ENCODE measurements around the gene SMU1. TPM values are rescaled to one million over a fixed set of nuclear protein-coding genes. Genes with fewer than 3 reads are reported as not detected.

The SMU1 gene
- total RNA-seq, 1 experiment from 2014 or later = 30.3 TPM

DNA sequence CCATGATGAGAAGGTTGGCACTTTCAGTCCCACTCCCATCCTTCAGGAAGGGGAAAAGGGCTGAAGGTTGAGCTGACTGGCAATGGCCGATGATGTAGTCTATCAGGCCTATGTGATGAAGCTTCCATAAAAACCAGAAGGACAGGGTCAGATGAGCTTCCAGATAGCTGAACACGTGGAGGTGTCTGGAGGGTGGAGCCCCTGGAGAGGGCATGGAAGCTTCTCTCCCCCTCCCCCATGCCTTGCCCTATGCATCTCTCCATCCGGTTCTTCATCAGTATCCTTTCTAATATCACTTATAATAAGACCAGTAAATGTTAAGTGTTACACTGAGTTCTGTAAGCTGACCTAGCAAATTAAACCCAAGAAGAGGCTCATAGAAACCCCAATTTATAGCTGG, 32.6 kb upstream of the SMU1 start:
- intact Hi-C loops (cut with micrococcal nuclease; ENCODE audit: unreplicated experiment) = no loop called here
- H3K27me3 ChIP-seq (ENCODE audit: control insufficient read depth, insufficient read depth, low read length) = no peaks in the 10 kb centered on the region
- H3K36me3 ChIP-seq (ENCODE audit: control insufficient read depth, insufficient read depth, low read length) = no peaks in the 10 kb centered on the region
- BruUV-seq (replicated peaks) = no TSS peak
- no peak overlapping the region for H3K4me3 ChIP-seq (ENCODE audit: low read depth in 2 of 2, low read length in 2 of 2)
- TF ChIP-seq TCF7L2 (IDR thresholded peaks at IDR 0.05; ENCODE audit: low read depth, low read length) = no peak
- no peak for TF ChIP-seq POLR2AphosphoS5 (IDR thresholded peaks at IDR 0.05; ENCODE audit: low read depth, low read length)
- TF ChIP-seq SIN3A (IDR thresholded peaks at IDR 0.05; ENCODE audit: borderline replicate concordance, insufficient read depth, low read depth, low read length) = no peak
- TF ChIP-seq, protein P1, sequence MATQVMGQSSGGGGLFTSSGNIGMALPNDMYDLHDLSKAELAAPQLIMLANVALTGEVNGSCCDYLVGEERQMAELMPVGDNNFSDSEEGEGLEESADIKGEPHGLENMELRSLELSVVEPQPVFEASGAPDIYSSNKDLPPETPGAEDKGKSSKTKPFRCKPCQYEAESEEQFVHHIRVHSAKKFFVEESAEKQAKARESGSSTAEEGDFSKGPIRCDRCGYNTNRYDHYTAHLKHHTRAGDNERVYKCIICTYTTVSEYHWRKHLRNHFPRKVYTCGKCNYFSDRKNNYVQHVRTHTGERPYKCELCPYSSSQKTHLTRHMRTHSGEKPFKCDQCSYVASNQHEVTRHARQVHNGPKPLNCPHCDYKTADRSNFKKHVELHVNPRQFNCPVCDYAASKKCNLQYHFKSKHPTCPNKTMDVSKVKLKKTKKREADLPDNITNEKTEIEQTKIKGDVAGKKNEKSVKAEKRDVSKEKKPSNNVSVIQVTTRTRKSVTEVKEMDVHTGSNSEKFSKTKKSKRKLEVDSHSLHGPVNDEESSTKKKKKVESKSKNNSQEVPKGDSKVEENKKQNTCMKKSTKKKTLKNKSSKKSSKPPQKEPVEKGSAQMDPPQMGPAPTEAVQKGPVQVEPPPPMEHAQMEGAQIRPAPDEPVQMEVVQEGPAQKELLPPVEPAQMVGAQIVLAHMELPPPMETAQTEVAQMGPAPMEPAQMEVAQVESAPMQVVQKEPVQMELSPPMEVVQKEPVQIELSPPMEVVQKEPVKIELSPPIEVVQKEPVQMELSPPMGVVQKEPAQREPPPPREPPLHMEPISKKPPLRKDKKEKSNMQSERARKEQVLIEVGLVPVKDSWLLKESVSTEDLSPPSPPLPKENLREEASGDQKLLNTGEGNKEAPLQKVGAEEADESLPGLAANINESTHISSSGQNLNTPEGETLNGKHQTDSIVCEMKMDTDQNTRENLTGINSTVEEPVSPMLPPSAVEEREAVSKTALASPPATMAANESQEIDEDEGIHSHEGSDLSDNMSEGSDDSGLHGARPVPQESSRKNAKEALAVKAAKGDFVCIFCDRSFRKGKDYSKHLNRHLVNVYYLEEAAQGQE (IDR thresholded peaks at IDR 0.05; ENCODE audit: insufficient read depth in 1 of 2, low read depth in 2 of 2, low read length in 1 of 2) = no peak
- H3K27ac ChIP-seq (ENCODE audit: low read length) = no peak overlapping the region
- CTCF ChIA-PET = interaction anchor here (0.6 kb wide), 1 partner anchor 23 kb away, joined by 5 read pairs; no protein-coding TSS in a partner anchor
- ATAC-seq = no peak
- DNase-seq (ENCODE audit: low read depth, low spot score) = no peak
- POLR2A ChIA-PET = no interaction called here
- no peaks in the 10 kb centered on the region for H3K9me3 ChIP-seq (ENCODE audit: control insufficient read depth, insufficient read depth, low read depth, low read length)
- in situ Hi-C loops (cut with HindIII; ENCODE audit: low pct_unique_long_range_greater_than_20kb, low sequenced_read_pairs) = no loop called here
- no peaks in the 10 kb centered on the region for H3K4me1 ChIP-seq (ENCODE audit: control insufficient read depth, insufficient read depth, low read length)

DNA sequence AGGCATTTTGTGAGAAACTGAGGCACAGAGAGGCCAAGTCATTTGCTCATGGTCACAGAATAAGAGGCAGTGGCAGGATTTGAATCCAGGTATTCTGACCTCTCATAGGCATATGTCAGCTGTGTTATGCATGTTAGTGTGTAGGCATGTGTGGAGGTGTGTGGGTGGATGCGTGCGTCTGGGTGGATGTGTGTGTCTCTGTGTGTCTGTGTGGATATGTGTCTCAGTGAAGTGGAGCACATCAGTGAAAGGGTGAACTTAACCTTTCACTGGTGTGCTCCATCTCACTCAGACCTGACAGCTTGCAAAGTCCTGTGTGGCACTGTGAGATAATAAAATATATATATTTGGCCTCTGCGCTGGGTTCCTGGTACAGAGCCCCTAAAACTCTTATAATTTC, 32.0 kb upstream of the SMU1 start:
- no peak for DNase-seq (ENCODE audit: low read depth, low spot score)
- intact Hi-C loops (cut with micrococcal nuclease; ENCODE audit: unreplicated experiment) = no loop called here
- ATAC-seq = no peak
- TF ChIP-seq, protein P1 (IDR thresholded peaks at IDR 0.05; ENCODE audit: insufficient read depth in 1 of 2, low read depth in 2 of 2, low read length in 1 of 2) = no peak
- TF ChIP-seq, protein P2, sequence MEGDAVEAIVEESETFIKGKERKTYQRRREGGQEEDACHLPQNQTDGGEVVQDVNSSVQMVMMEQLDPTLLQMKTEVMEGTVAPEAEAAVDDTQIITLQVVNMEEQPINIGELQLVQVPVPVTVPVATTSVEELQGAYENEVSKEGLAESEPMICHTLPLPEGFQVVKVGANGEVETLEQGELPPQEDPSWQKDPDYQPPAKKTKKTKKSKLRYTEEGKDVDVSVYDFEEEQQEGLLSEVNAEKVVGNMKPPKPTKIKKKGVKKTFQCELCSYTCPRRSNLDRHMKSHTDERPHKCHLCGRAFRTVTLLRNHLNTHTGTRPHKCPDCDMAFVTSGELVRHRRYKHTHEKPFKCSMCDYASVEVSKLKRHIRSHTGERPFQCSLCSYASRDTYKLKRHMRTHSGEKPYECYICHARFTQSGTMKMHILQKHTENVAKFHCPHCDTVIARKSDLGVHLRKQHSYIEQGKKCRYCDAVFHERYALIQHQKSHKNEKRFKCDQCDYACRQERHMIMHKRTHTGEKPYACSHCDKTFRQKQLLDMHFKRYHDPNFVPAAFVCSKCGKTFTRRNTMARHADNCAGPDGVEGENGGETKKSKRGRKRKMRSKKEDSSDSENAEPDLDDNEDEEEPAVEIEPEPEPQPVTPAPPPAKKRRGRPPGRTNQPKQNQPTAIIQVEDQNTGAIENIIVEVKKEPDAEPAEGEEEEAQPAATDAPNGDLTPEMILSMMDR (IDR thresholded peaks at IDR 0.05) = no peak
- TF ChIP-seq POLR2AphosphoS5 (IDR thresholded peaks at IDR 0.05; ENCODE audit: low read depth, low read length) = no peak
- no peak for TF ChIP-seq TCF7L2 (IDR thresholded peaks at IDR 0.05; ENCODE audit: low read depth, low read length)
- no peak for TF ChIP-seq SIN3A (IDR thresholded peaks at IDR 0.05; ENCODE audit: borderline replicate concordance, insufficient read depth, low read depth, low read length)
- ChIA-PET CTCF (interaction anchor here (0.6 kb wide), 1 partner anchor 22 kb away, joined by 5 read pairs; no protein-coding TSS in a partner anchor), POLR2A (no interaction called here)
- H3K4me1 ChIP-seq (ENCODE audit: control insufficient read depth, insufficient read depth, low read length) = no peaks in the 10 kb centered on the region
- no peaks in the 10 kb centered on the region for H3K36me3 ChIP-seq (ENCODE audit: control insufficient read depth, insufficient read depth, low read length)
- in situ Hi-C loops (cut with HindIII; ENCODE audit: low pct_unique_long_range_greater_than_20kb, low sequenced_read_pairs) = no loop called here
- no peak overlapping the region for H3K27ac ChIP-seq (ENCODE audit: low read length)
- no peak overlapping the region for H3K4me3 ChIP-seq (ENCODE audit: low read depth in 2 of 2, low read length in 2 of 2)
- H3K9me3 ChIP-seq (ENCODE audit: control insufficient read depth, insufficient read depth, low read depth, low read length) = no peaks in the 10 kb centered on the region
- H3K27me3 ChIP-seq (ENCODE audit: control insufficient read depth, insufficient read depth, low read length) = no peaks in the 10 kb centered on the region
- BruUV-seq (replicated peaks) = no TSS peak

Data from Panc1 (cell line).